ENCODE measurements around the gene LMX1A. TPM values are rescaled to one million over a fixed set of nuclear protein-coding genes. Genes with fewer than 3 reads are reported as not detected.

LMX1A gene
- total RNA-seq, 2 experiments from 2014 or later = not detected

- CTCF ChIA-PET = no interaction called here
- POLR2A ChIA-PET = no interaction called here
Observed at GRCh38 chr1:165287329-165287728, 69.2 kb downstream of the LMX1A start.

- ChIA-PET CTCF (no interaction called here), POLR2A (no interaction called here)
Observed at GRCh38 chr1:165284454-165284853, 72.1 kb downstream of the LMX1A start.

- CTCF ChIA-PET = no interaction called here
- POLR2A ChIA-PET = no interaction called here
Observed at GRCh38 chr1:165281207-165281901, 75.2 kb downstream of the LMX1A start.

GRCh38 chr1:165279882-165280281, 76.6 kb downstream of the LMX1A start:
- ChIA-PET POLR2A (no interaction called here), CTCF (no interaction called here)

- POLR2A ChIA-PET = no interaction called here
- CTCF ChIA-PET = no interaction called here
Observed at GRCh38 chr1:165276314-165276713, 80.2 kb downstream of the LMX1A start.

- ChIA-PET CTCF (no interaction called here), POLR2A (no interaction called here)
Observed at GRCh38 chr1:165265196-165265838, 91.2 kb downstream of the LMX1A start.

- ChIA-PET POLR2A (no interaction called here), CTCF (no interaction called here)
Observed at GRCh38 chr1:165259706-165260428, 96.6 kb downstream of the LMX1A start.

GRCh38 chr1:165259236-165259635, 97.3 kb downstream of the LMX1A start:
- CTCF ChIA-PET = no interaction called here
- POLR2A ChIA-PET = no interaction called here

GRCh38 chr1:165257969-165258459, 98.5 kb downstream of the LMX1A start:
- ChIA-PET POLR2A (no interaction called here), CTCF (interaction anchor here (1.3 kb wide), 1 partner anchor 109 kb away, joined by 4 read pairs; no protein-coding TSS in a partner anchor)

GRCh38 chr1:165254896-165255625, 101.5 kb downstream of the LMX1A start:
- CTCF ChIA-PET = no interaction called here
- POLR2A ChIA-PET = no interaction called here

GRCh38 chr1:165254376-165254775, 102.1 kb downstream of the LMX1A start:
- ChIA-PET POLR2A (no interaction called here), CTCF (no interaction called here)

GRCh38 chr1:165253818-165254254, 102.7 kb downstream of the LMX1A start:
- ChIA-PET POLR2A (no interaction called here), CTCF (no interaction called here)

- CTCF ChIA-PET = no interaction called here
- POLR2A ChIA-PET = no interaction called here
Observed at GRCh38 chr1:165248969-165249571, 107.4 kb downstream of the LMX1A start.

GRCh38 chr1:165241952-165242351, 114.6 kb downstream of the LMX1A start:
- CTCF ChIA-PET = no interaction called here

GRCh38 chr1:165241321-165241720, 115.2 kb downstream of the LMX1A start:
- CTCF ChIA-PET = no interaction called here

More at GRCh38 chr1:165241952-165242351, 114.6 kb downstream of the LMX1A start:
- POLR2A ChIA-PET = no interaction called here

GRCh38 chr1:165240492-165240891, 116.0 kb downstream of the LMX1A start:
- CTCF ChIA-PET = no interaction called here
- POLR2A ChIA-PET = no interaction called here

More at GRCh38 chr1:165241321-165241720, 115.2 kb downstream of the LMX1A start:
- POLR2A ChIA-PET = no interaction called here

GRCh38 chr1:165239873-165240272, 116.6 kb downstream of the LMX1A start:
- ChIA-PET CTCF (no interaction called here), POLR2A (no interaction called here)

- CTCF ChIA-PET = no interaction called here
- POLR2A ChIA-PET = no interaction called here
Observed at GRCh38 chr1:165235777-165236291, 120.7 kb downstream of the LMX1A start.

GRCh38 chr1:165235155-165235776, 121.2 kb downstream of the LMX1A start:
- CTCF ChIA-PET = no interaction called here
- POLR2A ChIA-PET = no interaction called here

Data from activated CD8-positive, alpha-beta memory T cell treated with anti-CD3 and anti-CD28 coated beads for 36 hours (primary cell).